Measurements from ENCODE around the gene SEC22A. TPM values are rescaled to one million over a fixed set of nuclear protein-coding genes. Genes with fewer than 3 reads are reported as not detected.

The SEC22A gene
- total RNA-seq, 3 donors from 2014 or later (not counting 1 experiment from before 2014, with no cell fraction given), result 16.4 to 21.2 (median 17.0) TPM

- Mint-ChIP-seq H3K9me3 (no peaks in the 10 kb centered on the region), H3K27ac (no peak overlapping the region), H3K27me3 (ENCODE audit: low read depth in 2 of 2) (peaks cover 3 to 6% of the 10 kb centered on the region in 2 donors), H3K4me3 (no peak overlapping the region), H3K36me3 (no peaks in the 10 kb centered on the region), H3K4me1 (no peaks in the 10 kb centered on the region)
- intact Hi-C loops (cut with micrococcal nuclease), result no loop called here
- no peak overlapping the region for H3K27ac ChIP-seq (ENCODE audit: low read length)
- 81% methylated on average over 4 of the region's 5 CpGs for WGBS (ENCODE audit: insufficient coverage)
- no peak overlapping the region for H3K4me3 ChIP-seq (ENCODE audit: low read length)
- no peaks in the 10 kb centered on the region for H3K27me3 ChIP-seq (ENCODE audit: control insufficient read depth, insufficient read depth, low read length)
- no peak for TF ChIP-seq CTCF (IDR thresholded peaks at IDR 0.05)
- no peaks in the 10 kb centered on the region for H3K36me3 ChIP-seq (ENCODE audit: control insufficient read depth, insufficient read depth, low read length)
- H3K4me1 ChIP-seq (ENCODE audit: control insufficient read depth, insufficient read depth, low read length), result no peaks in the 10 kb centered on the region
- ATAC-seq, result no peak
- no peaks in the 10 kb centered on the region for H3K9me3 ChIP-seq (ENCODE audit: control insufficient read depth, insufficient read depth, low read length)
- DNase-seq, result no peak
Observed at GRCh38 chr3:123298903-123299302, 97.2 kb downstream of the SEC22A start.

GRCh38 chr3:123299581-123299980 is 97.8 kb downstream of the SEC22A start:
- no peak for ATAC-seq

GRCh38 chr3:123300056-123300455 is 98.3 kb downstream of the SEC22A start:
- H3K4me1 ChIP-seq (ENCODE audit: control insufficient read depth, insufficient read depth, low read length), result no peaks in the 10 kb centered on the region
- no peak for TF ChIP-seq CTCF (IDR thresholded peaks at IDR 0.05)
- no peak for ATAC-seq
- peaks cover 3 to 6% of the 10 kb centered on the region in 2 donors for H3K27me3 Mint-ChIP-seq (ENCODE audit: low read depth in 2 of 2)
- no peak overlapping the region for H3K4me3 Mint-ChIP-seq
- no peak overlapping the region for H3K27ac Mint-ChIP-seq
- no peaks in the 10 kb centered on the region for H3K4me1 Mint-ChIP-seq
- no peaks in the 10 kb centered on the region for H3K9me3 ChIP-seq (ENCODE audit: control insufficient read depth, insufficient read depth, low read length)
- H3K27ac ChIP-seq (ENCODE audit: low read length), result no peak overlapping the region
- 93% methylated on average over 16 of the region's 16 CpGs for WGBS (ENCODE audit: insufficient coverage)
- no peaks in the 10 kb centered on the region for H3K9me3 Mint-ChIP-seq
- H3K4me3 ChIP-seq (ENCODE audit: low read length), result no peak overlapping the region
- intact Hi-C loops (cut with micrococcal nuclease), result no loop called here
- H3K36me3 Mint-ChIP-seq, result no peaks in the 10 kb centered on the region
- no peaks in the 10 kb centered on the region for H3K27me3 ChIP-seq (ENCODE audit: control insufficient read depth, insufficient read depth, low read length)
- DNase-seq, result no peak
- H3K36me3 ChIP-seq (ENCODE audit: control insufficient read depth, insufficient read depth, low read length), result no peaks in the 10 kb centered on the region

More at GRCh38 chr3:123299581-123299980, 97.8 kb downstream of the SEC22A start:
- Mint-ChIP-seq H3K4me1 (no peaks in the 10 kb centered on the region), H3K4me3 (no peak overlapping the region), H3K9me3 (no peaks in the 10 kb centered on the region), H3K27me3 (ENCODE audit: low read depth in 2 of 2) (peaks cover 3 to 6% of the 10 kb centered on the region in 2 donors), H3K36me3 (no peaks in the 10 kb centered on the region), H3K27ac (no peak overlapping the region)
- Histone ChIP-seq H3K4me3 (ENCODE audit: low read length) (no peak overlapping the region), H3K9me3 (ENCODE audit: control insufficient read depth, insufficient read depth, low read length) (no peaks in the 10 kb centered on the region), H3K27ac (ENCODE audit: low read length) (no peak overlapping the region), H3K27me3 (ENCODE audit: control insufficient read depth, insufficient read depth, low read length) (no peaks in the 10 kb centered on the region), H3K4me1 (ENCODE audit: control insufficient read depth, insufficient read depth, low read length) (no peaks in the 10 kb centered on the region), H3K36me3 (ENCODE audit: control insufficient read depth, insufficient read depth, low read length) (no peaks in the 10 kb centered on the region)
- no peak for TF ChIP-seq CTCF (IDR thresholded peaks at IDR 0.05)
- 69% methylated on average over 8 of the region's 8 CpGs for WGBS (ENCODE audit: insufficient coverage)
- intact Hi-C loops (cut with micrococcal nuclease), result no loop called here
- no peak for DNase-seq

- no peak for TF ChIP-seq CTCF (IDR thresholded peaks at IDR 0.05)
- Histone ChIP-seq H3K36me3 (ENCODE audit: control insufficient read depth, insufficient read depth, low read length) (no peaks in the 10 kb centered on the region), H3K27me3 (ENCODE audit: control insufficient read depth, insufficient read depth, low read length) (no peaks in the 10 kb centered on the region), H3K4me1 (ENCODE audit: control insufficient read depth, insufficient read depth, low read length) (no peaks in the 10 kb centered on the region), H3K4me3 (ENCODE audit: low read length) (no peak overlapping the region), H3K27ac (ENCODE audit: low read length) (no peak overlapping the region), H3K9me3 (ENCODE audit: control insufficient read depth, insufficient read depth, low read length) (no peaks in the 10 kb centered on the region)
- intact Hi-C loops (cut with micrococcal nuclease), result no loop called here
- Mint-ChIP-seq H3K36me3 (no peaks in the 10 kb centered on the region), H3K27me3 (ENCODE audit: low read depth in 2 of 2) (peaks cover 3 to 6% of the 10 kb centered on the region in 2 donors), H3K4me3 (no peak overlapping the region), H3K9me3 (no peaks in the 10 kb centered on the region), H3K4me1 (no peaks in the 10 kb centered on the region), H3K27ac (no peak overlapping the region)
- ATAC-seq (no peak), DNase-seq (no peak)
- WGBS (ENCODE audit: insufficient coverage), result 81% methylated on average over 8 of the region's 8 CpGs
Observed at GRCh38 chr3:123300583-123300982, 98.8 kb downstream of the SEC22A start.
